ENCODE measurements around the gene MTSS2.

MTSS2 gene, protein sequence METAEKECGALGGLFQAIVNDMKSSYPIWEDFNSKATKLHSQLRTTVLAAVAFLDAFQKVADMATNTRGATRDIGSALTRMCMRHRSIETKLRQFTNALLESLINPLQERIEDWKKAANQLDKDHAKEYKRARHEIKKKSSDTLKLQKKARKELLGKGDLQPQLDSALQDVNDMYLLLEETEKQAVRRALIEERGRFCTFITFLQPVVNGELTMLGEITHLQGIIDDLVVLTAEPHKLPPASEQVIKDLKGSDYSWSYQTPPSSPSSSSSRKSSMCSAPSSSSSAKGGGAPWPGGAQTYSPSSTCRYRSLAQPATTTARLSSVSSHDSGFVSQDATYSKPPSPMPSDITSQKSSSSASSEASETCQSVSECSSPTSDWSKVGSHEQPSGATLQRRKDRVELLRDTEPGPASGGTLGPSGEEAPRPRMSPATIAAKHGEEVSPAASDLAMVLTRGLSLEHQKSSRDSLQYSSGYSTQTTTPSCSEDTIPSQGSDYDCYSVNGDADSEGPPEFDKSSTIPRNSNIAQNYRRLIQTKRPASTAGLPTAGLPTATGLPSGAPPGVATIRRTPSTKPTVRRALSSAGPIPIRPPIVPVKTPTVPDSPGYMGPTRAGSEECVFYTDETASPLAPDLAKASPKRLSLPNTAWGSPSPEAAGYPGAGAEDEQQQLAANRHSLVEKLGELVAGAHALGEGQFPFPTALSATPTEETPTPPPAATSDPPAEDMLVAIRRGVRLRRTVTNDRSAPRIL

DNA sequence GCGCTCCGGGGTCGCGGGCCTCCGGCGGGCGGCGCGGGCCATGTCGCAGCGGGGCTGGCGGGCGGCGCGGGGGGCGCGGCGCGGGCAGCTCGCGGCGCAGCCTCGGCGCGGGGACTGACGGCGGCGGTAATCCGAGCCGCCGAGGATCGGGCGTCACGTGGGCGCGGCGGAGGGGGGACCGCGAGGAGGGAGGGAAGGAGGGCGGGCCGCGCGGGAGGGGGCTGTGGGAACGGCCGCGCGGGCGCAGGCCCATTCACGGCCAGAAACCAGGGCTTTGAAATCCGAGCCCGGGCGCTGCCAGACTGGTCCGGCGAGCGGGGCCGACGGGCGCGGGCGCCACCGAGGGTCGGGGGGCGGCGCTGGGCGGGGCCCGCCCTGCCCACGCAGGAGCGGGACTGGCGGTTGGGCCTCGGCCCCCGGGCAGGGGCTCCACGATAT, at the start of gene MTSS2:
MTSS2 (minus strand) TSS at position 116 of the 438 bp plus-strand sequence. CDS start 262 bp downstream, outside the sequence.
- DNase-seq, result peak; percentile 20

DNA sequence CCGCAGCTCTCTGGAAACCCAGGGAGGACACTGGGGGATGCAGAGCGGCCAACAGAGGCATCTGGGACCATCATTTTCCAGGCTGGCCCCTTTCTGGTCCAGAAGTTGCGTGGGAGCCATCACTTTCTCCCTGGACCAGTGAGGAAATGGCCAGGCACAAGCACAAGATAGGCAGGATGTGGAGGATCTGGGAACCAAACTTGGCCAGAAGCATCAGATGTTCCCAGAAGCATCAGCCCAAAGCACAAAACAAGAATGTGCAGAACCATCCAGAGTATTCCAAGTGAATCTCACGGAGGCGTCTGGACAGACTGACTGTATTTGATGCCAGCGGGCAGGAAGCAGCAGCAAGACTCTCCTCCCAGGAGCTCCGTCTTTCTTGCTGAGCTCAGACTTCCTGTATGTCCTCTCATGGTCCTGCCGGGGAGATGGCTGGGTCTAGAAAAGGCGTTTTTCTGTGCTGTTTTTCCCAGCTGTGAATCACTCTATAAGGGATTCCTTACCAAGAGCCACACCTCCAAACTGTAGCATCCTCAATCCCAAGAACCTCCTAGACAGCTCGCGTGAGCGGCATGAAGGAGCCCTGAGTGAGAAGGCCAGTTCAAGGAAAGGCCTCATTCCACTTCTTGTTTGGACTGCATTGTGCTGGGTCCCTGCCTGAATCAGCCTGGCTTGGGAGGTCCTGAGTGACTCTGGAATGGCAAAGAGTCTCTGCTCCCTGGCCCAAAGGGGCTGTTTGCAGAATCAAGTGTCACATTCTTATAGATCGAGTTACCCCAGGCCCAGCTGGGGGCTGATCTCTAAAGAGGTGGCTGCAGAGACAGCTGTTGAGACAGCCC, 49.5 kb upstream of the MTSS2 start:
- no peak for DNase-seq

DNA sequence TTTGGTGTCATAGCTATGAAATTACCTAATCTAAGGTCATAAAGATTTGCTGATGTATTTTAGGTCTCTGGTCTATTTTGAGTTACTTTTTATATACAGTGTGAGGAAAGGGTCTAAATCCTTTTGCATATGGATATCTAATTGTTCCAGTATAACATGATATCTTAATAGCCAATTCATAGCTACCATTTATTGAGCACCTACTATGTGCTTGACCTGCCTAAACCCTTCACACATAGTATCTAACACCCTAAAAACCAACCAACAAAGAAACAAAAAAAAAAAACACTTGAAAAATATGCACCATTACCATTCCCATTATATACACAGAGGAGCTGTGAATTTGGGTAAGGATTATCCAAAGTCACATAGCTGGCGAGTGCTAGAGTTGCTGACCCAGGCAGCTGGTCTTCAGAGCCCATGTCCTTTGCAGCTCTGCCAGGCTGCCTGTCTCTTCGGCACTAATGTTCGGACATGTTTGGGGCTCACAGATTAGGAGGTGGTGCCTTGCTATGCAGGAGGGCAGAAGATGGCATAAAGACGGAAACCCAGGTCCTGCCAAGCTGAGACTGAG, 48.8 kb upstream of the MTSS2 start:
- no peak for DNase-seq

DNA sequence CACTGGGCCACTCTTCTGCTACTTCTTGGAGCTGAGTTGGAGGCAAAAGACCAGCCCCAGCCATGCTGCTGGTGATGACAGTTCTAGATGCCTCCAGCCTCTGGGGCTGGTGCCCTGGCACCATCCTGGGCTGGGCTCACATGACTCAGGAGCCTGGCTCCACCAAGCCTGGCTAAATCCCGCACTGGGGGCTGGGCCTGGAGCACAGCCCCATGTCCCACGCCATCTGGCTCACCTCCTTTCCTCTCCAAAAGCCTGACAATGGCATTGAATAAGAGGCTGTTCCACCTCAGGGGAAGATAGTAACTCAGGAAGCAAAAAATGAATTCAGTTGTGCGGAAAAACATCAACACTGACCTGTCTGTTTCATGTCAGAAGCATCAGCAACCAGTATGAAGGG, 45.1 kb upstream of the MTSS2 start:
- no peak for DNase-seq

DNA sequence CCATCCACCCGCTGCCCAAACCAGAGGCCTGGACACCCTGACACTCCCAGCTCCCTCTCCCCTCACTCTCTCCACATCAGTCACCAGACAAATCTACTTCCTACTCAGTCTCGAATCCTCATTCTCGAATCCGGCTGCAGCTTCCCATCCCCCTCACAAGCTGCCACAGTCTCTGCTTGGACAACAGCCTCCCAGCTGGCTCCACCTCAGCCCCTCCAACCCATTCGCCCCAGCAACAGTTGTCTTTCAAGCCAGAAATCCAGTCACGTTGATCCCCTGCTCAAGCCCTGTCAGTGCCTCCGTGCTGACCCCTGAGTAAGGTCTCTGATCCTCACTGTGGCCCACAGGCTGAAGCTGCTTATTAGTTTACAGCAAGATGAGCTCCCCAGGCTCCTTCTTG, 44.2 kb upstream of the MTSS2 start:
- no peak for DNase-seq

DNA sequence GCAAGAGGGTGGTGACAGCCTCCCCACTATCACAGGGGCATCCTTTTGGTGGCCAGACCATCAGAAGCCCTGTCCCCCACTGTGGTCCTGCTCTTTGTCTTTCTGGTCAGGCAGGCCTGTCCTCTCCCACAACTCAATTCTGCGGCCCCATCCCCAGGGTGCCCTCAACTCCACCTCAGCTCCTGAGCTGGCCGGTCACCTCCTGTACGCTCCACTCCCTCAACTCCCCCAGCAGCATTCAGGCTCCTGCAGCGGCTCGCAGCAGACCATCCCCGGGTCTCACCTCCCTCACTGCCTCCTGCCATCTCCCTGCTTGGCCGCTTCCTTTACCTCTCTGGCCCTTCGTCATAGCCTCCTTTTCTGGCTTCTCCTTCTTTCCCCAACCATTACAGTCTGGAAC, 43.4 kb upstream of the MTSS2 start:
- no peak for DNase-seq

DNA sequence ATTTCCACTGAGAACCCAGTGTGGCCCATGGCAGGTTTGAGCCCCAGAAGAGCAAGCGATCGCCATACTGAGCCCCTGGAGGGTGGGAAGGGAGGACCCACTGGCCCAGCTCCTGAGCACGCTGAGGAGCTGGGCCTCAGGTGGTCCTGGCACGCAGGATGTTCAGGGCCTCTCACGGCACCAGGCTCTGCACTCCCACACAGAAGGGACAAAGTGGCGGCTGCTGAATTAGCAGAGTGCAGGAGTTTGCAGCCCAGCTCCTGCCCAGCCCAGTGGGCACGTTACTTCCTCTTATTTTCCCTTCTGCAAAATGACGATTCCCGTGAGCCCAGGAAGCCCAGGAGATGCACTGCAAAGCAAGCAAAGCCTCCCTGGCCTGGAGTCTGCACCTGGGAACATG, 42.3 kb upstream of the MTSS2 start:
- DNase-seq, result no peak

DNA sequence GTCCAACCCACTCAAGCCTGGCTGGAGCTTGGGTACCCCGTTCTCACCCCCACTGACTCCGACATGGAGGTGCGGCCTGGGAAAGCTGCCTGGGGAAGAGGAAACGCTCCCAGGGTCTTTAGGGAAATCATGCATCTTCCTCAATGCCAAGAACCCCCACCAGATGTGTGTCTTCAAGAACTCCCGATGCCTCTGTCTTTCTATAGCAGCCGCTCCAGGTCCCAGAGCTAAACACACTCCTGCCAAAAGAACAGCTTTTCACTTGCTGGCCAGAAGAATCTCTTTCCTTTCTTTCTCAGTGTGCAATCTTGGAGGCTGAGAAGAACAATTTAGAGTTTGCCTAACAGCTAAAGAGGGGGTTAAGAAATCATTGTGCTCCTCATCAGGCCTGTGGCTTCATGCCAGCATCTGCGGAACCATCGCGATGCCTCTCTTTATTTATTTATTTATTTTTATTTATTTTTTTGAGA, 41.1 kb upstream of the MTSS2 start:
- no peak for DNase-seq

DNA sequence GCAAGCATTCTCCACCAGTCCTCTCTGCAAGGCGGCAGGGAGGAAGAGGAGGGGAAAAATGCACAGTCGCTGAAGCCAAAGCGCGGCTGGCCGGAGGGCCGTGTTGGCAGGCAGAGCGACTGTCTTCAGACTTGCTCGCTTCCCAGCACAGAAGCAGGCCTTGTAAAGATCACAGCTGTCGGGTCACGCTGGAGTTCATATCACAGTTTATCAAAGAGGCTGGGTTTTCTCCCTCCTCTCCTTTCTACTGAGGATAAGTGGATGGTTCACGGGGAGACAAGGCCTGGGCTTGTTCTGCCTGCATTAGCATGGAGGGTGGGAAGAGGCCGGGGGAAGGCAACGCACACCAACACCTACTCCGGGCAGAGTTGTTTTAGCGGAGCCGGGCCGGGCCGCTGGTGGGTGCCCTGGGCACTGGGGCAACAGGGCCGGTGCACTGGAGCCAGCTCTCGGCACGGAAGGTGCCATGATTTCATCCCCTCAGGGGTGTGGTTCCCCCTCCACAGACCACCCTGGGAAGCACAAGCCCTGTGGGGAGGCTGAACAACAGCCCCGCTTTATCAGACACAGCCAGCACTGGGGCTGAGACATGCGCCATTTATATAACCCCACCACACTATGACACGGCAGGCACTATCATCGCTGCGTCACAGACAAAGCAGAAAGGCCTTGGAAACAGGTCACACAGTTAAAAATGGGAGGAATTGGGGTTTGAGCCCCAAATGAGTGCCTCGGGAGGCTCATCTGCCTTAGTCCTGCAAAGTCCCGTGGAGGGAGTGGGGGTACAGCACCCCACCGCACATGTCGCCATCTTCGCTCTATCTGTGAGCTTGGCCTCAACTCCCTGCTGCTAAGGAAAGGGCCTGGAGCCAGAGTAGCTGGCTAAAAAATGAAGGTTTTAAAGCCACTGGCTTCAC, 40.3 kb upstream of the MTSS2 start:
- no peak for DNase-seq

DNA sequence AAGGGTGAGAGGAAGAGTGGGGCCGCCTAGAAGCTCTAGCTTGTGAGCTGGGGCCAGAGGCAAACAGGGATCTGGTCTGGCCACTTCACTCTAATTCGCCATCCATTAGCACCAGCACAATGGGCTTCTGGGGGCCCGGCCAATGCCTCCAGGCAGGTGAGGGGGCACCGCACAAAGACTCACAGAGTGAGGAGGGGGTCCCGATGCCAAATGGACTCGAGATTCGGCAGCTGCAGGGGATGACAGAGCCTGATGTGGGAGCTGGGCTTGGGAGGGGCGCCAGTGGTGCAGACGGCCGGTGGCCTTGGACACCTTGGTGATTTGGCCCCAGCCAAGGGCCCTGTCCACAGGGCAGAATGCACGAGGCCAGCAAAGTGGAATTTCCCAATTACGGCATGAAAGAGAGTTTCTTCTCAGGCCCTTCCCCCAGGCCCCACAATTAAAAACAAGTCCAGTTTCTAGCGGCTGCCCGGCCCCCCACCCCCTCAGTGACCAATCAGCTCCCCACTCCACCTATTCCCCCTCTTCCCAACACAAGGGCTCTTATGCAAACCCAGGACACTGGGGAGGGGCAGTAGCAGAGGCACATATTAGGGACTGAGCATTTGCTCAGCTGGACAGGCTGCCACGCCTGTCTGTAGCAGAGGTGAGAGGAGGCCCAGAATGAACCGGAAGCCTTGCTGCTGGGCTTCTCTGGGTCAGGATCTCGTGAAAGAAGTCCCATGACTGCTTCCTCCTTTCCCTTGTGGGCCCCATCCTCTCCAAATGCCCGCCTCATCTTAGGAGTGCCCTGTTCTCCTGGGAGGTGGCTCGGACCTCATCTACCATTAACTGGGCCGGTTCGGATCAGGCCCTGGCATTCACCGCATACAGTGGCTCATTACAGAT, 39.4 kb upstream of the MTSS2 start:
- no peak for DNase-seq

DNA sequence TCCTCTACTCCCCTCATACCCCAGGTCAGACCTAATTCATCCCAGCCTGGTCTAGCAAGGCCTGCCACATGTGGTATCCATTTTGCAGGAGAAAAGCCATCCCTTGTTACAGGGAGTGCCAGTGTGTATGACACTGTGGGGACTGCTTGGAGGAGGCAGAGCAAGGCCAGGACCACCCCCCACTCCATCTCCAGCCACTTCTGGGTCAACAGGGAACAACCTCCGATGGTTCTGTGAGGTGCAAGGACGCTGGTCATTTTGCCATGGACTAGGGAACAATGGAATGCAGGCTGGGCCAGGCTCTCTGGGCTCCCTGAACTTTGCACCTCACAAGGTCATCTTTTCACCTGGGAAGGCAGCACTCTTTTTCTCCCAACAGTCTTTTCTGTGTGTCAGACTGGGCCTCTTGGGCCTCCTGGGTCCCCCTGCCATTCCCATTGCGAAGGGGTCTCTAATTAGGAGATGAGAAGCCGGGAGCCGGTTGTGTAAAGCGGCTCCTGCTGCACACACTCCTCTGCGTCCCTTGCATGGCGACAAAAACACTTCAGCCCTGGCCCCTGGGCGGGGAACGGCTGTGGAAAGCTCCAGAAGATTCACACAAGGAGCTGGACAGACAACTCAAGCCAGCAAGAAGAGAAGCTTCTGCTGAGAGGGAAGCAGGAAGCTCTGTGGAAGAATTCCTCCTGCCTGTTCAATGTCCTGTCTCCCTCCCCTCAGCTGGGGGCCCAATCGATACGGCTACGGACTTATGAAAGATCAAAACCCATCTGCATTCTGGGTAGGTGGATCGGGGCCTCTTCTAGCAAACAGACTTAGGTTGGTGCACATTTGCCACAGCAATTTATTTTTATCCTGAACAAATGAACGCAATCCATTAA, 38.5 kb upstream of the MTSS2 start:
- DNase-seq, result no peak

DNA sequence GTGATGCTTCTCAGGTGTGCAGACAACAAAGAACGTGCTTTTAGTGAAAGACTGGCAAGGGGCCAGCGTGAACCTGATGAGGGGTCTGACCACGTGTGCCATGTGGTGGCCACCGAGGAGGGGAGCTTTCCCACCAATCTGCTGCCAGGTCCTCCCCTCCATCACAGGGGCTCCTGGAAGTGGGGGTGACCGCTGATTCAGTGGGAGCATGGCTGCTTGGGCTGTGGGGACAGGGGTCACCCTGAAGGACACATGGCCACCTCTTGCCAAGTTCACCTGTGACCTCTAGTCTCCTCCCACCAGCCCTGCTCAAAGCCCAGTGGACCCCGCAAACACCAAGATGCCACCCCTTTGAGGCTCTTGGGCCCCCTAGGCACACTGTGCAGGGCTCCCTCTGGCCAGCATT, 37.9 kb upstream of the MTSS2 start:
- no peak for DNase-seq

DNA sequence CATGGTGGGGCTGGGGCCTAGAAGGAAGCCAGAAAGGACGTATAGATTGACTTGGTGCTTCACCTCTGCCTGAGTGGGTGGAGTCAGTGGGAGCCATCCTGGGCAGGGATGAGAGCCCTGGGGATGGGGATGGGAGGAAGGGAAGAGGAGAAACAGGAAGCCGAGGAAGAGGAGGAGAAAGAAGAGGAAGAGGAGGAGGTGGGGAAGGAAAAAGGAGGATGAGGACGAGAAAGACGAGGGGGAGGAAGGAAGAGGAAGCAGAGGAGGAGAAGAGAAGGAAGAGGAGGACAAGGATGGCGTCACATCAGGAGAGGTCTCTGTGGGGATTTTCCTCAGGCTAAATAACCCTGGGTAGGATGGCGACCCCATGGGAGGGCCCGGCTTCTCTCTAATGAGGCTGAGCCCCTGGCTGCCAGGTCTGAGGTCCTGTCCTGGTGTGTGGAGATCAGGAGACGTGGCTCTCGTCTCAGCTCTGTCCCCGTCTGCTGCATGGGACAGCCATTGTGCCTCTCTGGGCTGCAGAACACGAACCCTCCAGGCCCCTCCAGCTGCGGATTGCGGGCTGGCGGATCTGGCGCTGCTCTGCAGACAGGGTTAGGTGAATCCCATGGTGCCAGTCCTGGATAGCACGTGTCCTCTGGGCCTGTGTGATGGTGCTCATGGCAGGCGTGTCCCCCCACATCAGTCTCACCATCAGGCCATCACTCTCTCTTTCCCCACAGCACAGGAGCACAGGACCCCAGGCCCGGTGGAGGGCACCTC, 35.5 kb upstream of the MTSS2 start:
- no peak for DNase-seq

DNA sequence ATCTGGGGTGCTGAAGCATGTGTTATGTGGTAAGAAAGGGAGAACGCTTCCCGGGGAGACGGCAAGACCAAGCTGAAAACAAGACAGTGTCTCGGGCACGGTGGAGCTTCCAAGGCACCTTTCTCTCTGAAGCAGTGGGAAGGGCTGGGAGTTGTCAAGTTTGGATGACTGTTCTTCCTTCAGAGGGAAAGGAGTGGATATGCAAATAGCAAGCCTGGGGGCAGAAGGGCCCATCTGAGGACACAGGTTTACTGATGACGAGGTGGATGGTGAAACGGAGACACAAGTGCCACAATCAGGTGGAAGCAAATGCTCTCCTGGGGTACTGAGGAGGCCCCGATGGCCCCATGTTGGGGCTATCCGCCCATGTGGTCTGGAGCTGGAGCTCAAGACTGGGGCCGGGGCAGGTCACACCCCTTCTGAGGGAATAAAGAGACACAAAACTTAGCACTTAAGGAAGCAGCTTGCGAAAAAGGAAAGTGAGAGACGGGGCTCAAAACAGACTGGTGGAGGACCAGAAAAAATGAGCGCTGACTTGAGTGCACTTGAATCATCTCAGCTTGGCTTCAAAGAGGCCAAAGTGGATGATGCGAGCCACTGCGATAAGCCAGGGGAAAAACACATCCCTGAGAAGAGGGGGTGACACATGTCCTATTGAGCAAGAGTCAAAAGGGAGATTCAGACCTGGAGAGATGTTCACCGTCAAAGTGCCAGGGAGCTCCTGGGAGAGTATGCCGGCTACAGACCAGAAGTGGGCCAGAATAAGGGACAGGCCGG, 34.8 kb upstream of the MTSS2 start:
- no peak for DNase-seq

DNA sequence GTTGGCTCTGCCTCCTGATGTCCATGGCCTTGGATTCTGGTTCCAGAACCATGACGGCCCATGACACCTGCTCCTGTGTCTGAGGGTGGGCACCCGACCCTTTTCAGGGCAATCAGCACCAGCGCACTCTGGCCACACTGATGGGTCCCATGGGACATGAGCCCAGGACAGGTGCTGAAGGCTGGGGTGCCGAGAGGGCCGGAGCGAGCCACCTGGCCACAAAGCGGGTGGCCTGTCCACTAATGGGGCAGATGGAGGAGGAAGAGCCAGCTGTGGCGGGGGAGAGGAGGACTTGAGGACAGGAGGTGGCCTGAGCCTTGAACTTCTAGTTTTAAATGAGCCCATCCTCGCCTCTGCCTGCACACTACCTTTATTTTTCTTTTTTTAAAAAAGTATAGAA, 31.2 kb upstream of the MTSS2 start:
- no peak for DNase-seq

DNA sequence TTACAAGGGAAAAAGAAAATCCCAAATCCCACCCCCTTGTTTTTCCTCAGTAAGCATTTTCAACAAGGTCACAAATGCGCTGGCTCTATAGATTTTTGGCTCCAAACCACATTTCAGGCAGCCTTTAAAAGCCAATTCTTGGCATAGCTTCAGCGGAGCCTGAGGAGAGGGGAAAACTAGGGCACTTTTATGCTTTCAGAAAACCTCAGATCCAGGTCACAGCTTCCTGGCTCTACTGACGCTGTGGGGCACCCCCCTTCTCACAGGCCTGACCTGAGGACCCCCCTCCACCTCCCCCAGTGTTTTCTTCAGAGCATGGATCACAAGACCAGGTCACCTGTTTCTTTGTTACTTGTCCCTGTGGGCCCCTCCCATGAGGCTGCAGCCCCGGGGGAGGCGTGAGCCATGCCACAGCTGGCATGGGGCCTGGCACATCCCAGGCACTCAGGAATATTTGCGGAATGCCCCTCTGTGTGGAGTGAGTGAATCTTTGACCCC, 30.1 kb upstream of the MTSS2 start:
- no peak for DNase-seq

DNA sequence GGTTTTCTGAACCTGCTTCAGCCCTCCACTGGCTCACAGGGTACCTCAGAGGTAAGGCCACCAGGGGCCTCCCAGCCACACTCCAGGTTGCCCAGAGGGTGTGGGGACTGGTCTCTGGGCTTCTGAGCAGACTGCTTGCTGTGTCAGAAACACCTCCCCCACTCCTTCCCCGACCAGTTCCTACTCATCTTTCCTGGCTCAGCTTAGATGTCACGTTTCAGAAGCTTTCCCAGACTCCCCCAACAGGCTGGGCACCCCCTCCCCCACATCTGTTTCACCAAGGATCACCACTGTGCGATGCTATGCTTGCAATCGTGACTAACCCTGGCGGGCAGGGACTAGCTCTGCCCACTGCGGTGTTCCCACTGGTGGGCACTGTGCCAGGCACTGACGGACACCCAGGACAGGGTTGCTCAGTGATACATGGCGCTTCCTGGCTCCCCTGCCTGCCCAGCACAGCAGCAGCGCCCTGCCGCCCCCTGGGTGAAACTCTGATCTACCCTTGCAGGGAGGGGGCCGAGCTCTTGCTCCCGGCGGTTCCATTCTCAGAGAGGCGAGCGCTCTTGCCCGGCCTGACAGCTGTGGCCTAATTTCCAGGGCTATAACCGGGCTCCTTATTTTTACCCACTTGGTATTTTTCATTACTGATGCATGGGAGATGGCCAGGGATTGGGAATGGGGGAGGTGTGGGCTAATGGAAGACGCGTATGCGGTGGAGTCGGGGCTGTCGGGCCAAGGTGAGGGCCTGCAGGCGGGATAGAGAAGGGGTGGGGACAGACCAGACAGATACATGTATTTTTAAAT, 29.4 kb upstream of the MTSS2 start:
- no peak for DNase-seq

Measured in GF-D8 (cell line).